Epithelial cell of esophagus (primary cell): ENCODE data around the gene NPAS2.
A peak's percentile ranks its signal among the peaks of the same experiment; 100 is the strongest.

Experiments used
- DNase-seq: peaks from one replicate; pipeline ENCODE4 v3.0.0; 2010; ENCODE audit warnings: low read depth
- H3K4me3 ChIP-seq: 2 replicates; pipeline ENCODE4 v1.5.1; 2011; ENCODE audit warnings: mild to moderate bottlenecking, low read length, control low read depth
- CTCF ChIP-seq: IDR thresholded peaks from 2 replicates; pipeline ENCODE4 v1.5.1; 2011; ENCODE audit warnings: low read depth, mild to moderate bottlenecking, low read length, control low read depth, inconsistent platforms; ENCODE audit not compliant: insufficient read depth; ENCODE audit errors: missing control alignments

Gene NPAS2

GRCh38 chr2:100956081-100956480, 136.1 kb downstream of the NPAS2 start:
- no peak for TF ChIP-seq CTCF
- no peak for DNase-seq
- no peak overlapping the region for H3K4me3 ChIP-seq

- H3K4me3 ChIP-seq, result no peak overlapping the region
- DNase-seq, result peak; percentile 68
- no peak for TF ChIP-seq CTCF
Measured at GRCh38 chr2:100957996-100958653, 138.2 kb downstream of the NPAS2 start.

- DNase-seq, result peak; percentile 65
- TF ChIP-seq CTCF, result no peak
- no peak overlapping the region for H3K4me3 ChIP-seq
Measured at GRCh38 chr2:100959225-100959880, 139.4 kb downstream of the NPAS2 start.

GRCh38 chr2:100960688-100961087, 140.7 kb downstream of the NPAS2 start:
- no peak for DNase-seq
- no peak overlapping the region for H3K4me3 ChIP-seq
- no peak for TF ChIP-seq CTCF

DNA sequence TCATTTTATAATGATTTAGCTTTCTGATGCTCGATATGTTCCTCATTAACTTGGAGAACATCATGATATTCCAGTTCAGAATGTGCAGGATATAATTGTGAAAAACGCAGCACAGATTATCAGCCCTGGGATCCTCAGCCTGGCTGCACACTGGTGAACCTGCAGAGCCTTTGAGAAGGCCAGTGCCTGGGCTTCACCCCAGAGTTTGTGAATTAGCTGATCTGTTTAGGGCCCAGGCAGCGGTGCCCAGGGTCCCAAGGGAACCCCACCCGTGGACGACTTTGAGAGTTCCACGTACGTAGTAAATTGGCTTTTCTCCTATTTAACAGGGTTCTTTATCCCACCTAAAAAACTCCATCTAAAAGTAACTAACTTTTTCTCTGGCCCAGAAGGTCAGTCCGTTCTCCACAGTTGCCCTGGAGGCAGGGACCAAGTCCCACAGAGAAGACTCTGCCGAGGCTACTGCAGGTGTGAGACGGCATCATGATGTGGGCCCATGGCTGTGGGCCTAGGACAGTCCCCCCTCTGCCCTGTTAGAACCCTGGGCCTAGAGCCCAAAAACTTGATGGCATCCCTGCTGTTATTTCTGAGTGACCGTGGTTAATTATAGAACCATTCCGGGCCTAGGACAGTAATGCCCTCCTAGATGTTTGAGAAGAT, 142.6 kb downstream of the NPAS2 start:
- H3K4me3 ChIP-seq, result no peak overlapping the region
- no peak for DNase-seq
- TF ChIP-seq CTCF, result no peak

DNA sequence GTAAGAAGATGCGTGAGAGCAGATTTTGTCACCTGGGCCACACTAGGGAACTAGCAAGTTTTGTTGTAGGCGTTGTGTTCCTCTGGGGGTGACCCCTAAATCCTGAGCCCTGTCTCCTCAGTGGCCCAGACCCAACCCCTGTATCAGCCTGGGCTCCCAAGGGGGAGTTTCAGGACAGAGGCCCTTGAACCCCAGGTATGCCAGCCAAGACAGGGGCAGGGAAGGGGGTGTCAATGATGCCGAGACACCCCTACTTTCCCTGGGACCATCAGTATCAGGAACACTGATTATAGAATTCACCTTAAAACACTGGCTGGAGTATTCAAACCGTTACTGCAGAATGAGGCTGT, 143.1 kb downstream of the NPAS2 start:
- no peak for DNase-seq
- no peak for TF ChIP-seq CTCF
- H3K4me3 ChIP-seq, result no peak overlapping the region
